ENCODE measurements around the gene TULP1.

GRCh38 chr6:35514587-35514986 lies 1.9 kb upstream of the TULP1 start:
- TF ChIP-seq CTCF (conservative IDR thresholded peaks at IDR 0.05; ENCODE audit: low read depth, low read length) (no peak), EZH2phosphoT487 (IDR thresholded peaks at IDR 0.05; ENCODE audit: borderline replicate concordance, low read length) (no peak)
